Stimulated activated CD8-positive, alpha-beta memory T cell treated with anti-CD3 and anti-CD28 coated beads, Interleukin-4, amount 100 ng/mL, for 4 hours (primary cell): Measurements from ENCODE around the gene NRN1.
"Not testable (repeated sequence)": the region's sequence is repeated elsewhere in the genome, so short reads cannot be mapped to it uniquely, and the experiment has no call there.

Experiments
- DNase-seq, 2 donors: peaks; one replicate each; pipeline ENCODE4 v3.0.0-alpha.2; 2020; ENCODE audit warnings: low read depth in 2 of 2, low spot score in 1 of 2

The NRN1 gene

GRCh38 chr6:5984150-5985089 lies 22.3 kb downstream of the NRN1 start:
- DNase-seq: no peak

GRCh38 chr6:5981126-5982026 lies 25.3 kb downstream of the NRN1 start:
- no peak for DNase-seq

GRCh38 chr6:5979650-5980420 lies 26.9 kb downstream of the NRN1 start:
- no peak for DNase-seq

GRCh38 chr6:5976811-5977210 lies 29.9 kb downstream of the NRN1 start:
- DNase-seq: no peak

GRCh38 chr6:5968817-5969734 lies 37.6 kb downstream of the NRN1 start:
- no peak for DNase-seq

GRCh38 chr6:5968036-5968435 lies 38.7 kb downstream of the NRN1 start:
- DNase-seq: not testable (repeated sequence)

- DNase-seq: no peak
Measured at GRCh38 chr6:5967594-5967993, 39.1 kb downstream of the NRN1 start.

GRCh38 chr6:5962794-5963193 lies 43.9 kb downstream of the NRN1 start:
- DNase-seq: no peak

GRCh38 chr6:5961836-5962235 lies 44.9 kb downstream of the NRN1 start:
- no peak for DNase-seq

- no peak for DNase-seq
Measured at GRCh38 chr6:5960456-5960855, 46.3 kb downstream of the NRN1 start.

GRCh38 chr6:5958921-5959320 lies 47.8 kb downstream of the NRN1 start:
- no peak for DNase-seq

- no peak for DNase-seq
Measured at GRCh38 chr6:5956939-5957338, 49.8 kb downstream of the NRN1 start.

GRCh38 chr6:5950361-5950785 lies 56.4 kb downstream of the NRN1 start:
- DNase-seq: no peak
